Ovary (tissue), 3 donors: ENCODE results near the gene ZNF768.

Experiments used
- CTCF ChIP-seq, 3 donors: fragments of 450-650 bp in 2 of 3; fragments of 200-600 bp in 1 of 3; IDR thresholded peaks; one replicate each; pipeline versions ENCODE4 v1.5.1 to v1.8.0; 2016 to 2022; ENCODE audit warnings: antibody characterized with exemption in 3 of 3, mild to moderate bottlenecking in 1 of 3
- POLR2A ChIP-seq: fragments of 450-650 bp; IDR thresholded peaks from one replicate; pipeline ENCODE4 v1.6.1; 2017; ENCODE audit warnings: antibody characterized with exemption, mild to moderate bottlenecking, moderate library complexity
- donor health status: DM: no; HTN: no; CAD: no.

- TF ChIP-seq CTCF (IDR thresholded peaks at IDR 0.05) (no peak), POLR2A (no peak)
Measured at GRCh38 chr16:30574678-30575077, 48.3 kb upstream of the ZNF768 start.
